Activated CD4-positive, alpha-beta T cell treated with anti-CD3 and anti-CD28 coated beads for 4 hours (primary cell): ENCODE measurements around the gene SOAT1.
A peak's percentile ranks its signal among the peaks of the same experiment; 100 is the strongest.
"Not testable (repeated sequence)": the region's sequence is repeated elsewhere in the genome, so short reads cannot be mapped to it uniquely, and the experiment has no call there.

ENCODE experiments used
- DNase-seq, 2 donors: peaks; one replicate each; pipeline ENCODE4 v3.0.0-alpha.2; 2020

The SOAT1 gene

GRCh38 chr1:179293340-179294327 lies at the start of gene SOAT1:
Gene SOAT1 (plus strand): TSS chr1:179293797. CDS start chr1:179302685, 8,888 bp downstream.
- DNase-seq, result peak; percentile 92 to 93

DNA sequence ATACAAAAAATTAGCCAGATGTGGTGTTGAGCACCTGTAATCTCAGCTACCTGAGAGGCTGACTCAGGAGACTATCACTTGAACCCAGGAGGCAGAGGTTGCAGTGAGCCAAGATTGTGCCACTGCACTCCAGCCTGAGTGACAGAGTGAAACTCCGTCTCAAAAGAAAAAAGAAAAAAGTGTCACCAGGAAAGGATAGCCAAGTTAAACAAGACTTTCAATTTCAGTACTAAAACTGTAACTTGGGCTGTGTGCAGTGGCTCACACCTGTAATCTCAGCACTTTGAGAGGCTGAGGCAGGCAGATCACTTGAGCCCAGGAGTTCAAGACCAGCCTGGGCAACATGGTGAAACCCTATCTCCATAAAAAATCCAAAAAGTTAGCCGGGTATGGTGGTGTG lies 48.2 kb upstream of the SOAT1 start:
- not testable (repeated sequence) for DNase-seq

DNA sequence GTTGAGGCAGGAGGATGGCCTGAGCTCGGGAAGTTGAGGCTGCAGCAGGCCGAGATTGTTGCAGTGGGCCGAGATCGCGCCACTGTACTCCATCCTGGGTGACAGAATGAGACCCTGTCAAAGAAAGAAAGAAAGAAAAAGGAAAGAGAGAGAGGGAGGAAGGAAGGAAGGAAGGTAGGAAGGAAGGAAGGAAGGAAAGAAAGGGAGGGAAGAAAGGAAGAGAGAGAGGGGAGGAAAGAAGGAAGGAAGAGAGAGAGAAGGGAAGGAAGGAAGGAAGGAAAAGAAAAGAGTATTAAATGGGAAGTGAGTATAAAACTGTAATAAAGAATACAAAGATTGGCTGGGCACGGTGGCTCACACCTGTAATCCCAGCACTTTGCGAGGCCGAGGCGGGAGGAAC lies 45.7 kb upstream of the SOAT1 start:
- DNase-seq, result no peak

- DNase-seq, result no peak
Measured at GRCh38 chr1:179251675-179252074, 41.9 kb upstream of the SOAT1 start.

- DNase-seq, result no peak
Measured at GRCh38 chr1:179252606-179253005, 41.0 kb upstream of the SOAT1 start.

- DNase-seq, result no peak
Measured at GRCh38 chr1:179253286-179253972, 40.2 kb upstream of the SOAT1 start.

DNA sequence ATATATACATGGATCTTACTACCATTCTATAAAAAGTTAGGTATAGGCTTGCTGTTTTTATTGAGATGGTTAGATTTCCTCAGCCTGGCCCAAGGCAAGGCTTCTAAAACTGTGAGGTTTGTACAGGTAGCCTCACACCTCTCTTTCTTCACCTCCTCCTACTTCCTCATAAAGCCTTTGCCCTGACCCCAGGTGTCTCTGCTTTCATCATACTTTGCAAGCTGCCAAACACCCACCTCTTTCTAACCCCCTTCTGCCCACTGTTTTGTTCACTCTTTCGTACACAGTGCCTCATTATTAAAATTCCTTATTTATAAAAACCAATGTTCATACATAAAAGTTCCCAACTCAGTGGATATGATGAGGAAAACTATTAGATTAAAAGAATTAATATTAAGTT lies 31.4 kb upstream of the SOAT1 start:
- no peak for DNase-seq

- DNase-seq, result no peak
Measured at GRCh38 chr1:179263121-179263520, 30.5 kb upstream of the SOAT1 start.

DNA sequence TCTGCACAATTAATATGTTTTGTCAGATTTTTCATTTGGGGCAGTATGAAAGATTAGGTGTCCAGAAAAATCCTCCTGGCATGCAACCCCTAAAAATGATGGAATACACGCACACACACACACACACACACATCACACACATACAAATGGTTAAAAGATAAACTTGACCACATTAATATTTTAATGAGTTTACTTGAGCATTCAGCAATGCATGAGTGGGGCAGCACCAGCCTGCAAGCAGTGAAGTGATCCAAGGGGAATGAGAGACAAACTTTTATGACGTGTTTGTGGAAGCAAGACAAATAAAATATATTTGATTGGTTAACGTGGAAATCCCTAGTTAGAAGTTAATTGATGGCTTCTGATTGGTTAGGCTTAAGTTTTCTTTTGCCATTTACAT lies 29.1 kb upstream of the SOAT1 start:
- DNase-seq, result no peak

DNA sequence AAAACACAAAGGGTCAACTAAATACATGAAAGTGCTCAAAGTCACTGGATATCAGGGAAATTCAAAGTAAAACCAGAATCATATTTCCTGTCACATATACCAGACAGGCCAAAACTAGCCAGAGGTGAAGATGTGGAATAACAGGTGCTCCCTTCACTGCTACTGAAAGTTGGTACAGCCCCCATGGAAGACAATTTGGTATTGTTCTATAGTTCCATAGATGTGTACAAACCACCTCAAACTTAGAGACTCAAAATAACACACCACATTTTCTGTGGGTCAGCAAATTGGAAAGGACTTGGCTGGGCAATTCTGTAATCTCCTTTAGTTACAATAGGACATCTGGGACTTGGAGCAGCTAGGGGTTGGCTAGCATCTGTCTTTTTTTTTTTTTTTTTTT lies 24.5 kb upstream of the SOAT1 start:
- no peak for DNase-seq

DNA sequence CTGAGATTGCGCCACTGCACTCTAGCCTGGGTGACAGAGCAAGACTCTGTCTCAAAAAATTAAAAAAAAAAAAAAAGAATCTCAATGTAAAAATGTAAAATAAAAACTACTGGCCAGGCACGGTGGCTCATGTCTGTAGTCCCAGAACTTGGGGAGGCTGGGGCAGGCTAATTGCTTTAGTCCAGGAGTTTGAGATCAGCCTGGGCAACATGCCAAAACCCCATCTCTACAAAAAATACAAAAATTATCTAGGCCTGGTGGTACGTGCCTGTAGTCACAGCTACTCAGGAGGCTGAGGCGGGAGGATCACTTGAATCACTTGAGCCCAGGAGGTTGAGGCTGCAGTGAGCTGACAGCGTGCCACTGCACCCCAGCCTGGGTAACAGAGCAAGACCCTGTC lies 19.2 kb upstream of the SOAT1 start:
- DNase-seq, result not testable (repeated sequence)

GRCh38 chr1:179278920-179279319 lies 14.7 kb upstream of the SOAT1 start:
- no peak for DNase-seq

DNA sequence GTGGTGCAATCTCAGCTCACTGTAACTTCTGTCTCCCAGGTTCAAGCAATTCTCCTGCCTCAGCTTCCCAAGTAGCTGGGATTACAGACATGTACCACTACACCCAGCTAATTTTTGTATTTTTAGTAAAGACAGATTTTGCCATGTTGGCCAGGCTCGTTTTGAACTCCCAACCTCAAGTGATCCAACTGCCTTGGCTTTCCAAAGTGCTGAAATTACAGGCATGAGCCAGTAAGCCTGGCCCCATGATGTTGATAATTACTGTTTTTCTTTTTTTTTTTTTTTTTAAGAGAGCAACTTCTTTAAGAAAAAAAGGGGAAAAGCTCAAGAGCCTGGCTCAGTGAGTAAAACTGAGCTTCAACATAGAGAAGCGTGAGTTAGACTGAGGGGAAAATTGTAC lies 9.6 kb upstream of the SOAT1 start:
- no peak for DNase-seq

- no peak for DNase-seq
Measured at GRCh38 chr1:179287946-179288345, 5.7 kb upstream of the SOAT1 start.

DNA sequence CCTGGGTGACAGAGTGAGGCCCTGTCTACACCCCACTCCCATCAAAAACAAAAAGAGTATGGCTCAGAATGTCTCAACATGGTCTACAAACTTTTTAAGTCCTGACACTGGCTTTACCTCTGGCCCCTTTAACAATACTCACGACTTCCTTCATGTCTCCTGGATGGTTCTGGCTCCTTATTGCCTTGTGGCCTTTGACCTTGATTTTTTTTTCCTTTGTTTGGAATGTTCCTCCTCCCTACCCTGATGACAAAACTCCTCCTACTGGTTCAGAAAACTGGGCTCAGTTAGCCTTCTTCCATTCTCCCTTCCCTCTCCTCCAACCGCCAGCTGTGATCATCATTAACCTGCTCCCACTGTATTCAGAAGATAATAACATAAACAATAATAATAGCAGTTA lies 4.6 kb upstream of the SOAT1 start:
- no peak for DNase-seq

DNA sequence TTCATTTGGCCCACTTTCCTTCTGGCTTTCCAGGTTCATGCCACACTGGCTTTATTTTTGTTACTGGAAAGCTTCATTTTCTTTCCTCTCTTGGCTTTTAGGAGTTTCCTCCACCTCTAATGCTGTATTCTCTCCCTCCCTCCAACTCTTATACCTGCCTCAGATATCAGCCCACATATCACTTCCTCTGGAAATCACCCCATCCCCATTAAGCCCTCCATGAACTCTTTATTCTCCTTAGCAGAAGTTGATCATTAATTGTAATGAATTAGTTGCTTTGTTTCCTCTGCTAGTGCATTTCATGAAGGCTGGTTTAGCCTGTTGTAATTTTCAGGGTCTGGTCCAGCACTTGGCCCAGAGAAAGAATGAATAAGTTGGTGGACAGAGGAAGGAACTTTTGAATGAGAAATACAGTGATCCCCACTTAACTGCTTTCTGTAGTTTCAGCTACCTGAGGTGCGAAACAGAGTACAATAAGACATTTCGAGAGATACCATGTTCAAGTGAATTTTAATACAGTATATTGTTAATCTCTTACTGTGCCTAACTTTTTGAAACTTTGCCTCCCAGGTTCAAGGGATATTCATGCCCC lies 1.7 kb downstream of the SOAT1 start:
- peak in 1 of 2 donors; percentile 9 for DNase-seq

GRCh38 chr1:179296356-179297104 lies 2.9 kb downstream of the SOAT1 start:
- no peak for DNase-seq

GRCh38 chr1:179297105-179297378 lies 3.4 kb downstream of the SOAT1 start:
- no peak for DNase-seq

- DNase-seq, result peak; percentile 35 to 39
Measured at GRCh38 chr1:179298952-179299351, 5.4 kb downstream of the SOAT1 start.

DNA sequence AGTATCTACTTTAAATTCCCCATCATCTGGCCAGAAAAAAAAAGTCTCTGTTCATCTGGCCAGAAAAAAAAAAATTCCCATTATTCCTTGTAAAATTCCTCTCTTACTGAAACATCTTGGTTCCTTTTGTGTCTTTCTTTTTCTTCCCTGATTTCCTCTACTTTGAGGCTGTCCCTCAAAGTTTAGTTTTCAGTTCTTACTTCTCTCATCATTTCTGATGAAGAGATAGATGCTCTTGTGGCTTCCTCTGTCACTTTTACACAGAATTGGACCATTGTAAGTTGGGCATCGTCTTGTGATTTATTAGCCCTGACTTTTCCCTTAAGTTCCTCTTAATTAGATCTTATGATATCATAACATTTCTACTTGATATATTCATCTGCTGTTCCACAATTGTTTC lies 6.5 kb downstream of the SOAT1 start:
- no peak for DNase-seq

- DNase-seq, result no peak
Measured at GRCh38 chr1:179302070-179302469, 8.5 kb downstream of the SOAT1 start.

DNA sequence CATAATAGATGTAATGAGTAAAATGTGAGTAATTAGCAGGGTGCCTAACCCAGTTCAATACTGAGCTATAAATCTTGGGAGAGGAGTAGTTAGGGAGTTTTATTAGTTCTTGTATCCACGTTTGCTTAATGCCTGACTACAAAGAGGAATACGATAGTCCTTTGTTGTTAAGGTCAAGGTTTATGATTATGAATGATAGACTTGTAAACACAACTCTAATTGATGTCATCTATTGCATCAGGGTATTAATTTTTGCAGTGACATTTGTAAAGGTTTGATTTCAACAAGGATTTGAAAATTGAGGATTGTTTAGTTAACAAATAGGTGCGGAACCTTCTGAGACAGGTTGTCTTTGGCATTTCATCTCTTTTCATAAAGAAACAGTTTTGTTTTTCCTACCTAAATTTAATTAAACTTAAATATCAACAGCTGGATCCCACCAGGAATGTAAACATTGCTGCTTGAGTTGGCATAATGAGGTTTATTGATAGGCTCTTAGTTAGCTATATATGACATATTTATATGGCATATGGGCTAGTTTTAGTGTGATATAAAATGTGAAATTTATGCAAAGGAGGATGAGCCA lies 9.7 kb downstream of the SOAT1 start:
- no peak for DNase-seq

- no peak for DNase-seq
Measured at GRCh38 chr1:179305450-179305849, 11.9 kb downstream of the SOAT1 start.
